Calu3 (cell line): Measurements from ENCODE around the gene REEP6. TPM values are rescaled to one million over a fixed set of nuclear protein-coding genes. Genes with fewer than 3 reads are reported as not detected.
"Not testable (repeated sequence)": the region's sequence is repeated elsewhere in the genome, so short reads cannot be mapped to it uniquely, and the experiment has no call there.

Experiments used
- BruUV-seq: library from RNA; stranded (reverse); fragments of 400-500 nt; replicated peaks from 2 replicates; lab custom pipeline; 2021; lab: Mats Ljungman, UMichigan
- CTCF ChIA-PET: fragments of 300-600 bp; sonication (Branson Sonifier 250); formaldehyde crosslinking; loops from one replicate; lab custom pipeline; 2022; ENCODE audit warnings: antibody characterized with exemption; lab: Charles Lee
- DNase-seq: peaks from one replicate; pipeline ENCODE4 v3.0.0; 2022
- H3K27ac Mint-ChIP-seq: one replicate; pipeline ENCODE4 v1.8.0; 2022; ENCODE audit warnings: mixed read lengths; ENCODE audit not compliant: unreplicated experiment
- H3K27me3 Mint-ChIP-seq: one replicate; pipeline ENCODE4 v1.8.0; 2022; ENCODE audit warnings: mixed read lengths; ENCODE audit not compliant: unreplicated experiment
- H3K36me3 Mint-ChIP-seq: one replicate; pipeline ENCODE4 v1.8.0; 2022; ENCODE audit warnings: mild to moderate bottlenecking, moderate library complexity, mixed read lengths; ENCODE audit not compliant: insufficient read depth, unreplicated experiment
- H3K4me1 Mint-ChIP-seq: one replicate; pipeline ENCODE4 v1.8.0; 2022; ENCODE audit warnings: mild to moderate bottlenecking, low read depth, mixed read lengths; ENCODE audit not compliant: unreplicated experiment
- H3K4me3 Mint-ChIP-seq: one replicate; pipeline ENCODE4 v1.8.0; 2022; ENCODE audit warnings: mild to moderate bottlenecking, low read depth, moderate library complexity, mixed read lengths; ENCODE audit not compliant: unreplicated experiment
- H3K9me3 Mint-ChIP-seq: one replicate; pipeline ENCODE4 v1.8.0; 2022; ENCODE audit warnings: low read depth, mixed read lengths; ENCODE audit not compliant: unreplicated experiment
- CTCF ChIP-seq: fragments of 200-600 bp; IDR thresholded peaks from one replicate; pipeline ENCODE4 v1.8.0; 2022; ENCODE audit warnings: antibody characterized with exemption; ENCODE audit not compliant: unreplicated experiment
- intact Hi-C: fragments of 100-400 bp; cut with micrococcal nuclease; formaldehyde crosslinking; loops from one replicate; pipeline ENCODE4 v1.10.0; 2022; ENCODE audit not compliant: unreplicated experiment
- total RNA-seq: library from RNA; stranded (reverse); gene quantifications from 2 replicates; pipeline ENCODE4 v1.2.3, GENCODE V29; 2022

REEP6 gene
- total RNA-seq, 1 experiment from 2014 or later = 13.9 TPM

DNA sequence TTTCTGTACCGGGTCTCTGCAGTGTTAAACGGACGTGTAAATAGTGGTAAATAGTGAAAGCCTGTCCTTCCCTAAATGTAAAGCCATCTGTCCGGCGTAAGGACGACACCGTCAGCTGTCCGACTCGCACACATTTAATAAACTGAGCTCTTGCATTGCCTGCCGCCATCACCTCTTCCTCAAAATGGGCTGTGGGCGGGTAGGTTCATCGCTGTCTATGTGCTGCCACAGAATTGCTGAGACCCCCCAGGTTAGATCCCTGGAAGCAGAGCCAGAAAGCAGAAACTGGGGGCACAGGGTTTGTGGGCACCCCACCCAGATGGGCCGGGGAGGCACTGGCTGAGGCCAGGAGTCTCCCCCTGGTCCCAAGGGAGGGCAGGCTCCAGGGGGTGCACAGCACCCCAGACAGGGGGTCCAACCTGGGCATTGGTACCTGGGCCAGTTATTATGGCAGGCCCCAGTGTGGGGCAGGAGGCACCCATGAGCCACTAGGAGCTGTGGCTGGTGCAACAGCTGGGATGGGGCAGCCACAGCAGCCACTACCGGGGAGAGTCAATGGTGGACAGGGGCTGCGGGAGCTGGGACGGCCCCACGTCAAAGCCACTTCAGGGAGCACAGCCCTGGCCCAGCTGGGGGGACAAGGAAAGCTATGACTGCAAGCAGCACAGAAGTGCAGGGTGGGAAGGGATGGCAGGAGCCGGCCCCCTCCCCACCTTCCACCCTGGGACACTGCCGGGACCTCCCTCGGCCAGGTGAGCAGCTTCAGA is 17.7 kb upstream of the REEP6 start:
- Mint-ChIP-seq H3K4me1 (no peaks in the 10 kb centered on the region), H3K9me3 (no peaks in the 10 kb centered on the region), H3K27me3 (no peaks in the 10 kb centered on the region), H3K27ac (no peak overlapping the region), H3K4me3 (no peak overlapping the region), H3K36me3 (peaks cover 27% of the 10 kb centered on the region)
- BruUV-seq = no TSS peak
- no peak for TF ChIP-seq CTCF
- no peak for DNase-seq
- intact Hi-C loops = no loop called here
- CTCF ChIA-PET = interaction anchor here (0.6 kb wide), 1 partner anchor 839 kb away, joined by 3 read pairs; no protein-coding TSS in a partner anchor

- no peak for DNase-seq
- intact Hi-C loops = no loop called here
- peaks cover 37% of the 10 kb centered on the region for H3K36me3 Mint-ChIP-seq
- TF ChIP-seq CTCF = no peak
- H3K4me3 Mint-ChIP-seq = no peak overlapping the region
- no peaks in the 10 kb centered on the region for H3K9me3 Mint-ChIP-seq
- BruUV-seq = no TSS peak
- H3K4me1 Mint-ChIP-seq = no peaks in the 10 kb centered on the region
- CTCF ChIA-PET = interaction anchor here (0.6 kb wide), 1 partner anchor 840 kb away, joined by 3 read pairs; no protein-coding TSS in a partner anchor
- no peaks in the 10 kb centered on the region for H3K27me3 Mint-ChIP-seq
- no peak overlapping the region for H3K27ac Mint-ChIP-seq
Observed at GRCh38 chr19:1474011-1474764, 16.8 kb upstream of the REEP6 start.

GRCh38 chr19:1474765-1475351 is 16.1 kb upstream of the REEP6 start:
- intact Hi-C loops = no loop called here
- no peaks in the 10 kb centered on the region for H3K9me3 Mint-ChIP-seq
- H3K36me3 Mint-ChIP-seq = peaks cover 39% of the 10 kb centered on the region
- BruUV-seq = no TSS peak
- no peak overlapping the region for H3K4me3 Mint-ChIP-seq
- H3K27ac Mint-ChIP-seq = no peak overlapping the region
- CTCF ChIA-PET = no interaction called here
- TF ChIP-seq CTCF = no peak
- H3K27me3 Mint-ChIP-seq = peaks cover 1% of the 10 kb centered on the region
- no peaks in the 10 kb centered on the region for H3K4me1 Mint-ChIP-seq
- no peak for DNase-seq

DNA sequence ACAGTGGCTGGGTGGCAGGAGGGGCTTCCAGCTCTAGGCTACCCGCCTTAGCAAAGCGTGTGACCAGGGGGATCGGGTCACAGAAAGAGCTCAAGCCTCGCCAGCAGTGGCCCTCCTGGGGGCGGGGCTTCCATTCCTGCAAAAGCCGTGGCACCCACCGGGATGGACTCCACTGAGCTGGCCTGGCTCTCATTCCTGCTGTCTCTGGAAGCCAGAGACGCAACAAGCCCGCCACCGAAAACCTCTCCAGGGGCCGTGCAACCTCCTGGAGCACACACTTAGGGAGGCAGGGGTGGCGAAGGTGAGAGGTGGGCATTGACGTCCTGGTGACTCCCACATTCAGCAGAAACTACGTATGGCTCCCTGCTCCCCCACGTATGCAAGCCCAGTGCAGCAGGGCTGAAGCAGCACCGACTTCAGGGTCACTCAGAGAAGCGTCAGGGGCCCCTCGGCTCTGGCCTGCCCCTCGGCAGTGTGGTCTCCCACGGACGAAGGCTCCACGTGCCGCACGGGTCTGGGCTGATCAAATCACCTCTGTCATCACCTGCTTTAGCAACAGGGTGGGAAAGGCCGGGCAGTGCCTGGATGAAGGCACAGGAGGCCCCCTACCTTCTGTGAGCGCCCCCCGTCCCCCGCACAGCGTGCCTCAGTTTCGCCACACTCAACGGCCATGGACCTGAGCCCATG is 15.1 kb upstream of the REEP6 start:
- H3K27ac Mint-ChIP-seq = no peak overlapping the region
- no peak for DNase-seq
- BruUV-seq = no TSS peak
- no peaks in the 10 kb centered on the region for H3K4me1 Mint-ChIP-seq
- peaks cover 33% of the 10 kb centered on the region for H3K36me3 Mint-ChIP-seq
- H3K9me3 Mint-ChIP-seq = no peaks in the 10 kb centered on the region
- TF ChIP-seq CTCF = no peak
- no peak overlapping the region for H3K4me3 Mint-ChIP-seq
- intact Hi-C loops = no loop called here
- CTCF ChIA-PET = no interaction called here
- peaks cover 12% of the 10 kb centered on the region for H3K27me3 Mint-ChIP-seq

GRCh38 chr19:1477056-1477455 is 13.9 kb upstream of the REEP6 start:
- H3K4me3 Mint-ChIP-seq = peak overlapping the region; percentile 91
- CTCF ChIA-PET, BruUV-seq, DNase-seq, H3K9me3 Mint-ChIP-seq, H3K27ac Mint-ChIP-seq, H3K4me1 Mint-ChIP-seq, intact Hi-C loops: not testable (repeated sequence)
- H3K27me3 Mint-ChIP-seq = peaks cover 15% of the 10 kb centered on the region
- peaks cover 33% of the 10 kb centered on the region for H3K36me3 Mint-ChIP-seq
